GM19328 (cell line): ENCODE data around the gene UNC79.
"Not testable (repeated sequence)": the region's sequence is repeated elsewhere in the genome, so short reads cannot be mapped to it uniquely, and the experiment has no call there.

ENCODE experiments used
- ATAC-seq: cut with Tn5 transposase; IDR thresholded peaks from one replicate; pipeline ENCODE4 v1.9.1; 2021; ENCODE audit warnings: mild to moderate bottlenecking, moderate library complexity; ENCODE audit not compliant: unreplicated experiment

The UNC79 gene

GRCh38 chr14:93493054-93493453 is 62.3 kb downstream of the UNC79 start:
- no peak for ATAC-seq

- not testable (repeated sequence) for ATAC-seq
Observed at GRCh38 chr14:93493622-93494021, 62.9 kb downstream of the UNC79 start.

- ATAC-seq = no peak
Observed at GRCh38 chr14:93496856-93497741, 66.4 kb downstream of the UNC79 start.

GRCh38 chr14:93510056-93510455 is 79.3 kb downstream of the UNC79 start:
- ATAC-seq = no peak

GRCh38 chr14:93511001-93511400 is 80.3 kb downstream of the UNC79 start:
- no peak for ATAC-seq

- ATAC-seq = no peak
Observed at GRCh38 chr14:93520053-93520607, 89.4 kb downstream of the UNC79 start.

GRCh38 chr14:93522221-93522620 is 91.5 kb downstream of the UNC79 start:
- no peak for ATAC-seq

GRCh38 chr14:93525216-93525615 is 94.5 kb downstream of the UNC79 start:
- not testable (repeated sequence) for ATAC-seq

GRCh38 chr14:93525696-93526451 is 95.1 kb downstream of the UNC79 start:
- ATAC-seq = no peak

GRCh38 chr14:93527203-93527607 is 96.5 kb downstream of the UNC79 start:
- no peak for ATAC-seq

- no peak for ATAC-seq
Observed at GRCh38 chr14:93528884-93529558, 98.3 kb downstream of the UNC79 start.

- ATAC-seq = no peak
Observed at GRCh38 chr14:93531644-93532043, 100.9 kb downstream of the UNC79 start.

- ATAC-seq = no peak
Observed at GRCh38 chr14:93532541-93532940, 101.8 kb downstream of the UNC79 start.

GRCh38 chr14:93533437-93533836 is 102.7 kb downstream of the UNC79 start:
- ATAC-seq = no peak

- no peak for ATAC-seq
Observed at GRCh38 chr14:93533842-93534241, 103.1 kb downstream of the UNC79 start.

- ATAC-seq = no peak
Observed at GRCh38 chr14:93535537-93535936, 104.8 kb downstream of the UNC79 start.

- no peak for ATAC-seq
Observed at GRCh38 chr14:93536945-93537344, 106.2 kb downstream of the UNC79 start.

- no peak for ATAC-seq
Observed at GRCh38 chr14:93537951-93538350, 107.2 kb downstream of the UNC79 start.

- no peak for ATAC-seq
Observed at GRCh38 chr14:93538413-93538812, 107.7 kb downstream of the UNC79 start.

GRCh38 chr14:93540235-93540634 is 109.5 kb downstream of the UNC79 start:
- ATAC-seq = no peak

GRCh38 chr14:93543766-93544165 is 113.0 kb downstream of the UNC79 start:
- ATAC-seq = no peak
